HG03097 (cell line): Measurements from ENCODE around the gene CLDN25.
A peak's percentile ranks its signal among the peaks of the same experiment; 100 is the strongest.
"Not testable (repeated sequence)": the region's sequence is repeated elsewhere in the genome, so short reads cannot be mapped to it uniquely, and the experiment has no call there.

Experiments used
- ATAC-seq: cut with Tn5 transposase; IDR thresholded peaks from one replicate; pipeline ENCODE4 v1.9.1; 2021; ENCODE audit not compliant: unreplicated experiment, low FRiP score

The CLDN25 gene

GRCh38 chr11:113779496-113779895 lies at the start of gene CLDN25:
TSS of gene CLDN25 (plus strand) at chr11:113779796. CDS start at chr11:113779796, 0 bp downstream.
- no peak for ATAC-seq

GRCh38 chr11:113730887-113731726 lies 48.5 kb upstream of the CLDN25 start:
- ATAC-seq, result no peak

GRCh38 chr11:113732092-113732491 lies 47.5 kb upstream of the CLDN25 start:
- no peak for ATAC-seq

- no peak for ATAC-seq
These were observed 43.3 kb upstream of the CLDN25 start for GRCh38 chr11:113736323-113736722.

GRCh38 chr11:113752932-113753331 lies 26.7 kb upstream of the CLDN25 start:
- no peak for ATAC-seq

- no peak for ATAC-seq
These were observed 19.4 kb upstream of the CLDN25 start for GRCh38 chr11:113760241-113760640.

GRCh38 chr11:113763040-113763439 lies 16.6 kb upstream of the CLDN25 start:
- ATAC-seq, result not testable (repeated sequence)

GRCh38 chr11:113764527-113765219 lies 14.9 kb upstream of the CLDN25 start:
- ATAC-seq, result no peak

- ATAC-seq, result no peak
These were observed 7.6 kb upstream of the CLDN25 start for GRCh38 chr11:113771964-113772363.

GRCh38 chr11:113773092-113773415 lies 6.5 kb upstream of the CLDN25 start:
- no peak for ATAC-seq

- peak; percentile 94 for ATAC-seq
These were observed 6.0 kb upstream of the CLDN25 start, which contains the start of gene ZW10 for GRCh38 chr11:113773416-113774173. TSS of gene ZW10 (minus strand) at chr11:113773692. CDS start at chr11:113773666, 26 bp downstream.

GRCh38 chr11:113774174-113774503 lies 5.5 kb upstream of the CLDN25 start:
- no peak for ATAC-seq

- ATAC-seq, result no peak
These were observed 1.3 kb upstream of the CLDN25 start for GRCh38 chr11:113778111-113778910.

GRCh38 chr11:113781682-113782081 lies 2.1 kb downstream of the CLDN25 start:
- no peak for ATAC-seq

GRCh38 chr11:113782134-113782533 lies 2.5 kb downstream of the CLDN25 start:
- ATAC-seq, result no peak

- ATAC-seq, result not testable (repeated sequence)
These were observed 9.4 kb downstream of the CLDN25 start for GRCh38 chr11:113789016-113789415.

- ATAC-seq, result no peak
These were observed 10.2 kb downstream of the CLDN25 start for GRCh38 chr11:113789675-113790320.

GRCh38 chr11:113796663-113797259 lies 17.2 kb downstream of the CLDN25 start:
- ATAC-seq, result no peak

GRCh38 chr11:113802621-113803020 lies 23.0 kb downstream of the CLDN25 start:
- ATAC-seq, result no peak

GRCh38 chr11:113805640-113806039 lies 26.0 kb downstream of the CLDN25 start:
- ATAC-seq, result no peak
